ENCODE measurements around the gene IREB2.

The IREB2 gene

GRCh38 chr15:78438619-78439285 is 736 bp downstream of the IREB2 start:
- peak overlapping the region; percentile 99 for H3K9ac ChIP-seq (ENCODE audit: low read depth, low read length, poor library complexity)
- H3K79me1 ChIP-seq (ENCODE audit: low read depth, low read length), result peaks cover 5% of the 10 kb centered on the region
- peak overlapping the region; percentile 88 for H2AFZ ChIP-seq (ENCODE audit: low read length)
- H3K9me3 ChIP-seq (replicated peaks in 1 of 2; ENCODE audit: control insufficient read depth in 2 of 2, insufficient read depth in 1 of 2, low read depth in 1 of 2, low read length in 2 of 2), result no peaks in the 10 kb centered on the region
- WGBS, 2 donors (ENCODE audit: extremely low coverage in 2 of 2, insufficient read length in 2 of 2, insufficient replicate concordance in 1 of 2), result no CpG with 5 or more reads among the region's 23 CpGs
- H3K14ac ChIP-seq (ENCODE audit: low read length), result peak overlapping the region; percentile 71
- peak overlapping the region; percentile 94 for H4K91ac ChIP-seq (ENCODE audit: low read depth, low read length, poor library complexity)
- H2BK5ac ChIP-seq (ENCODE audit: low read length), result peak overlapping the region; percentile 48
- H2AK5ac ChIP-seq (ENCODE audit: low read depth, low read length), result peak overlapping the region; percentile 97
- no peak overlapping the region for H4K8ac ChIP-seq (ENCODE audit: low read depth, low read length)
- peak overlapping the region; percentile 95 for H3K18ac ChIP-seq (ENCODE audit: low read length)
- peaks cover 6 to 46% of the 10 kb centered on the region in 2 donors for H3K36me3 ChIP-seq (replicated peaks in 1 of 2; ENCODE audit: control insufficient read depth in 2 of 2, insufficient read depth in 2 of 2, low read length in 2 of 2)
- H3K4me2 ChIP-seq (ENCODE audit: insufficient read depth, low read length, poor library complexity, severe bottlenecking), result peak overlapping the region; percentile 40
- peak overlapping the region; percentile 87 for H3K27ac ChIP-seq (replicated peaks; ENCODE audit: low read length)
- peaks cover 0 to 13% of the 10 kb centered on the region in 2 donors for H3K4me1 ChIP-seq (ENCODE audit: control insufficient read depth in 2 of 2, insufficient read depth in 1 of 2, low read depth in 1 of 2, low read length in 2 of 2)
- no peak overlapping the region for H2BK120ac ChIP-seq (ENCODE audit: low read depth, low read length)
- H3K4ac ChIP-seq (ENCODE audit: low read length), result peak overlapping the region; percentile 84
- H2BK12ac ChIP-seq (ENCODE audit: low read length), result peak overlapping the region; percentile 90
- H3K23ac ChIP-seq (ENCODE audit: low read depth, low read length, poor library complexity), result peak overlapping the region; percentile 65
- H3K4me3 ChIP-seq (ENCODE audit: low read length in 2 of 2), result peak overlapping the region; percentile 94 to 97
- peak overlapping the region; percentile 49 for H2BK15ac ChIP-seq (ENCODE audit: low read length)
- DNase-seq (ENCODE audit: low spot score), result peak; percentile 57
- no peaks in the 10 kb centered on the region for H3K27me3 ChIP-seq (ENCODE audit: control insufficient read depth in 3 of 3, insufficient read depth in 3 of 3, low read depth in 1 of 3, low read length in 3 of 3)

- H3K4me2 ChIP-seq (ENCODE audit: insufficient read depth, low read length, poor library complexity, severe bottlenecking), result no peak overlapping the region
- no peak overlapping the region for H3K18ac ChIP-seq (ENCODE audit: low read length)
- H2BK12ac ChIP-seq (ENCODE audit: low read length), result no peak overlapping the region
- no peak overlapping the region for H2AFZ ChIP-seq (ENCODE audit: low read length)
- no peak overlapping the region for H2BK5ac ChIP-seq (ENCODE audit: low read length)
- no peaks in the 10 kb centered on the region for H3K27me3 ChIP-seq (ENCODE audit: control insufficient read depth in 3 of 3, insufficient read depth in 3 of 3, low read depth in 1 of 3, low read length in 3 of 3)
- peaks cover 6 to 65% of the 10 kb centered on the region in 2 donors for H3K36me3 ChIP-seq (replicated peaks in 1 of 2; ENCODE audit: control insufficient read depth in 2 of 2, insufficient read depth in 2 of 2, low read length in 2 of 2)
- no peak overlapping the region for H4K91ac ChIP-seq (ENCODE audit: low read depth, low read length, poor library complexity)
- no peak overlapping the region for H3K23ac ChIP-seq (ENCODE audit: low read depth, low read length, poor library complexity)
- peaks cover 5% of the 10 kb centered on the region for H3K79me1 ChIP-seq (ENCODE audit: low read depth, low read length)
- no peak overlapping the region for H3K4me3 ChIP-seq (ENCODE audit: low read length in 2 of 2)
- H4K8ac ChIP-seq (ENCODE audit: low read depth, low read length), result no peak overlapping the region
- no peak overlapping the region for H3K27ac ChIP-seq (replicated peaks; ENCODE audit: low read length)
- H2BK15ac ChIP-seq (ENCODE audit: low read length), result no peak overlapping the region
- H3K9me3 ChIP-seq (replicated peaks in 1 of 2; ENCODE audit: control insufficient read depth in 2 of 2, insufficient read depth in 1 of 2, low read depth in 1 of 2, low read length in 2 of 2), result no peaks in the 10 kb centered on the region
- no peak for DNase-seq (ENCODE audit: low spot score)
- no peak overlapping the region for H2AK5ac ChIP-seq (ENCODE audit: low read depth, low read length)
- no peak overlapping the region for H2BK120ac ChIP-seq (ENCODE audit: low read depth, low read length)
- H3K4ac ChIP-seq (ENCODE audit: low read length), result no peak overlapping the region
- no peak overlapping the region for H3K9ac ChIP-seq (ENCODE audit: low read depth, low read length, poor library complexity)
- peaks cover 0 to 13% of the 10 kb centered on the region in 2 donors for H3K4me1 ChIP-seq (ENCODE audit: control insufficient read depth in 2 of 2, insufficient read depth in 1 of 2, low read depth in 1 of 2, low read length in 2 of 2)
- no CpG with 5 or more reads among the region's 3 CpGs for WGBS, 2 donors (ENCODE audit: extremely low coverage in 2 of 2, insufficient read length in 2 of 2, insufficient replicate concordance in 1 of 2)
- H3K14ac ChIP-seq (ENCODE audit: low read length), result no peak overlapping the region
Observed at GRCh38 chr15:78440375-78441373, 2.7 kb downstream of the IREB2 start.

- Histone ChIP-seq H3K9me3 (replicated peaks in 1 of 2; ENCODE audit: control insufficient read depth in 2 of 2, insufficient read depth in 1 of 2, low read depth in 1 of 2, low read length in 2 of 2) (no peaks in the 10 kb centered on the region), H3K18ac (ENCODE audit: low read length) (no peak overlapping the region), H2AK5ac (ENCODE audit: low read depth, low read length) (no peak overlapping the region), H4K8ac (ENCODE audit: low read depth, low read length) (no peak overlapping the region), H3K9ac (ENCODE audit: low read depth, low read length, poor library complexity) (no peak overlapping the region), H3K27me3 (ENCODE audit: control insufficient read depth in 3 of 3, insufficient read depth in 3 of 3, low read depth in 1 of 3, low read length in 3 of 3) (no peaks in the 10 kb centered on the region), H3K23ac (ENCODE audit: low read depth, low read length, poor library complexity) (no peak overlapping the region), H2BK12ac (ENCODE audit: low read length) (no peak overlapping the region), H3K4me3 (ENCODE audit: low read length in 2 of 2) (no peak overlapping the region), H3K4me1 (ENCODE audit: control insufficient read depth in 2 of 2, insufficient read depth in 1 of 2, low read depth in 1 of 2, low read length in 2 of 2) (peaks cover 0 to 8% of the 10 kb centered on the region in 2 donors), H3K4me2 (ENCODE audit: insufficient read depth, low read length, poor library complexity, severe bottlenecking) (no peak overlapping the region), H2AFZ (ENCODE audit: low read length) (no peak overlapping the region), H3K36me3 (replicated peaks in 1 of 2; ENCODE audit: control insufficient read depth in 2 of 2, insufficient read depth in 2 of 2, low read length in 2 of 2) (peaks cover 14 to 97% of the 10 kb centered on the region in 2 donors), H3K14ac (ENCODE audit: low read length) (no peak overlapping the region), H2BK5ac (ENCODE audit: low read length) (no peak overlapping the region), H4K91ac (ENCODE audit: low read depth, low read length, poor library complexity) (no peak overlapping the region), H2BK15ac (ENCODE audit: low read length) (no peak overlapping the region), H3K79me1 (ENCODE audit: low read depth, low read length) (peaks cover 3% of the 10 kb centered on the region), H3K4ac (ENCODE audit: low read length) (no peak overlapping the region), H2BK120ac (ENCODE audit: low read depth, low read length) (no peak overlapping the region), H3K27ac (replicated peaks; ENCODE audit: low read length) (no peak overlapping the region)
- no peak for DNase-seq (ENCODE audit: low spot score)
- WGBS, 2 donors (ENCODE audit: extremely low coverage in 2 of 2, insufficient read length in 2 of 2, insufficient replicate concordance in 1 of 2), result no CpG with 5 or more reads among the region's 1 CpG
Observed at GRCh38 chr15:78444255-78444654, 6.2 kb downstream of the IREB2 start.

- H3K27me3 ChIP-seq (ENCODE audit: control insufficient read depth in 3 of 3, insufficient read depth in 3 of 3, low read depth in 1 of 3, low read length in 3 of 3), result no peaks in the 10 kb centered on the region
- no peak overlapping the region for H2BK15ac ChIP-seq (ENCODE audit: low read length)
- no peak overlapping the region for H4K8ac ChIP-seq (ENCODE audit: low read depth, low read length)
- no peak overlapping the region for H3K4ac ChIP-seq (ENCODE audit: low read length)
- no peak overlapping the region for H3K18ac ChIP-seq (ENCODE audit: low read length)
- no peak for DNase-seq (ENCODE audit: low spot score)
- no peak overlapping the region for H2BK120ac ChIP-seq (ENCODE audit: low read depth, low read length)
- no peak overlapping the region for H2AFZ ChIP-seq (ENCODE audit: low read length)
- H2AK5ac ChIP-seq (ENCODE audit: low read depth, low read length), result no peak overlapping the region
- no peak overlapping the region for H2BK5ac ChIP-seq (ENCODE audit: low read length)
- no peak overlapping the region for H3K23ac ChIP-seq (ENCODE audit: low read depth, low read length, poor library complexity)
- H3K4me1 ChIP-seq (ENCODE audit: control insufficient read depth in 2 of 2, insufficient read depth in 1 of 2, low read depth in 1 of 2, low read length in 2 of 2), result no peaks in the 10 kb centered on the region
- H3K4me2 ChIP-seq (ENCODE audit: insufficient read depth, low read length, poor library complexity, severe bottlenecking), result no peak overlapping the region
- no peak overlapping the region for H3K9ac ChIP-seq (ENCODE audit: low read depth, low read length, poor library complexity)
- no peak overlapping the region for H3K14ac ChIP-seq (ENCODE audit: low read length)
- no CpG with 5 or more reads among the region's 2 CpGs for WGBS, 2 donors (ENCODE audit: extremely low coverage in 2 of 2, insufficient read length in 2 of 2, insufficient replicate concordance in 1 of 2)
- no peak overlapping the region for H3K4me3 ChIP-seq (ENCODE audit: low read length in 2 of 2)
- no peak overlapping the region for H2BK12ac ChIP-seq (ENCODE audit: low read length)
- no peaks in the 10 kb centered on the region for H3K9me3 ChIP-seq (replicated peaks in 1 of 2; ENCODE audit: control insufficient read depth in 2 of 2, insufficient read depth in 1 of 2, low read depth in 1 of 2, low read length in 2 of 2)
- no peak overlapping the region for H3K27ac ChIP-seq (replicated peaks; ENCODE audit: low read length)
- H3K36me3 ChIP-seq (replicated peaks in 1 of 2; ENCODE audit: control insufficient read depth in 2 of 2, insufficient read depth in 2 of 2, low read length in 2 of 2), result peaks cover 12 to 97% of the 10 kb centered on the region in 2 donors
- H4K91ac ChIP-seq (ENCODE audit: low read depth, low read length, poor library complexity), result no peak overlapping the region
- peaks cover 8% of the 10 kb centered on the region for H3K79me1 ChIP-seq (ENCODE audit: low read depth, low read length)
Observed at GRCh38 chr15:78445875-78446274, 7.9 kb downstream of the IREB2 start.

All from neuronal stem cell (in vitro differentiated cells).